NCI-H146 treated with DMSO at 0.1 percent for 48 hours (cell line): ENCODE data around the gene UCHL5.
A peak's percentile ranks its signal among the peaks of the same experiment; 100 is the strongest.
"Not testable (repeated sequence)": the region's sequence is repeated elsewhere in the genome, so short reads cannot be mapped to it uniquely, and the experiment has no call there.

Source experiments
- DNase-seq: peaks from one replicate; lab custom pipeline; 2025; ENCODE audit not compliant: unreplicated experiment; lab: John Stamatoyannopoulos, UW

UCHL5 gene

GRCh38 chr1:193013707-193014106 lies 45.5 kb downstream of the UCHL5 start:
- DNase-seq, result no peak

DNA sequence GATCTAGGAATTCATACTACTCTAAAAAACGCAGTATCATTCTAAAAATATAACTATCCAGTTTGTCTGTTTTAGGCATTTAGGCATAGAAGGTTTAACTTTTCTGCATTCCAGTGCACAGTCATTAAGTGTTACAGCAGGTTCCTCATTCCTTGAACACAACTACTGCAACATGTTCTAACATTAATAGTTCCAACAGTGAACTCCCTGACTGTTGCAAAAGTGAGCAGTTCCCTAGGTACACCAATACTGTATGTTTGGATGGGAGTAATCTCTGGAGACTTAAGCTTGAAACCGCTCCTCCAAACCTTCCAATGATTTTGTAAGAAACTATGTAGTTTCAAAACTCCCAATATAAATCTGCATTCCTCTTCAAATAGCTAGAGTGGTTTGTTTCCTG lies 46.2 kb downstream of the UCHL5 start:
- no peak for DNase-seq

GRCh38 chr1:193011406-193011805 lies 47.8 kb downstream of the UCHL5 start:
- DNase-seq, result no peak

DNA sequence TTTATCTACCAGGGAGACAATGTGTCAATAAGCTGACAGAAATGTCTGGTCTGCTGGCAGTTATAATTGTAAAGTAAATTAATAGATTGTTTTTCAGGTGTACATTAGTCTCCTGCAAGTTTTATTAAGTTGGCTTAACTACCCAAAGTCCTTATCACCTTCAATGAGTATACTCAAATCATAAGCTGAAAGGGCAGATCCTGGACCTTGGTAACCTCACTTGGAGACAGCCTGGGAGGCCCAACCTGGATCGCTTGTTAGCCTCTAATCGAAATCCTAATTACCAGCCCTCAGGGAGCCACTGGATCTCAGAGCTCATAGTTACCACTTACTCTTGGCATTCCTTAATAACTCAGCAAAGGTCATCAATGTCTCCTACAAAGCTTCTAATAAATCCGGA lies 49.7 kb downstream of the UCHL5 start:
- no peak for DNase-seq

- DNase-seq, result no peak
Observed at GRCh38 chr1:193005785-193006184, 53.4 kb downstream of the UCHL5 start.

GRCh38 chr1:192998536-192998935 lies 60.6 kb downstream of the UCHL5 start:
- no peak for DNase-seq

GRCh38 chr1:192994141-192994540 lies 65.0 kb downstream of the UCHL5 start:
- DNase-seq, result no peak

DNA sequence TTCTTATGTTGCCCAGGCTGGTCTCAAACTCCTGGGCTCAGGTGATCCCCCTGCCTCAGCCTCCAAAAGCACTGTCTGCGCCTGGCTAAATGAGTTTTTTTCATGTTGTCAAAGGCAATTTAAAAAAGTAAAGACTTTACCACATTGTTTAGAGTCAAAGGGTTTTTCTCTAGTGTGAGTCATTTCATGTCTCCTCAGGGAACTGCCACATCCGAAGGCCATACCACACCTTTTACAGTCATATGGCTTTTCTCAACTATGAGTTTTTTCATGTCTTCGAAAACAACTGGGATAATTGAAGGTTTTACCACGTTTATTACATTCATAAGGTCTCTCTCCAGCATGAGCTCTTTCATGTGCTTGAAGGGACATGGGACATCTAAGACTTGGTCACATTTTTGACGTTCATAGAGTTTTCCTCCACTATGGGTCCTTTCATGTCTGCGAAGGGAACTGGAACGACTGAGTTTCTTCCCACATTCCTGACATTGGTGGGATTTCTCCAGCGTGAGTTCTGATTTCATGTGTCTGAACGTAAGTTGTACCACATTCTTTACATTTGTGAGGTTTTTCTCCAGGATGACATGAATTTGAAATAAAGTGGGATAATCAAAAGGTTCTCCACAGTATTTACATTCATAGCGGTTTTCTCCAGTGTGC lies 65.6 kb downstream of the UCHL5 start:
- no peak for DNase-seq

DNA sequence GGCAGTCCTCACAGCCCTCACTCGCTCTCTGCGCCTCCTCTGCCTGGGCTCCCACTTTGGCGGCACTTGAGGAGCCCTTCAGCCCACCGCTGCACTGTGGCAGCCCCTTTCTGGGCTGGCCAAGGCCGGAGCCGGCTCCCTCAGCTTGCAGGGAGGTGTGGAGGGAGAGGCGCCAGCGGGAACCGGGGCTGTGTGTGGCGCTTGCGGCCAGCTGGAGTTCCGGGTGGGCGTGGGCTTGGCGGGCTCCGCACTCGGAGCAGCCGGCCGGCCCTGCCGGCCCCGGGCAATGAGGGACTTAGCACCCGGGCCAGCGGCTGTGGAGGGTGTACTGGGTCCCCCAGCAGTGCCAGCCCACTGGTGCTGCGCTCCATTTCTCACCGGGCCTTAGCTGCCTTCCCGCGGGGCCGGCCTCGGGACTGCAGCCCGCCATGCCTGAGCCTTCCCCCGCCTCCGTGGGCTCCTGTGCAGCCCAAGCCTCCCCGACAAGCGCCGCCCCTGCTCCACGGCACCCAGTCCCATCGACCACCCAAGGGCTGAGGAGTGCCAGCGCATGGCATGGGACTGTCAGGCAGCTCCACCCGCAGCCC lies 72.3 kb downstream of the UCHL5 start:
- DNase-seq, result not testable (repeated sequence)

- DNase-seq, result no peak
Observed at GRCh38 chr1:192986110-192986747, 72.9 kb downstream of the UCHL5 start.

GRCh38 chr1:192984080-192984479 lies 75.1 kb downstream of the UCHL5 start:
- no peak for DNase-seq

DNA sequence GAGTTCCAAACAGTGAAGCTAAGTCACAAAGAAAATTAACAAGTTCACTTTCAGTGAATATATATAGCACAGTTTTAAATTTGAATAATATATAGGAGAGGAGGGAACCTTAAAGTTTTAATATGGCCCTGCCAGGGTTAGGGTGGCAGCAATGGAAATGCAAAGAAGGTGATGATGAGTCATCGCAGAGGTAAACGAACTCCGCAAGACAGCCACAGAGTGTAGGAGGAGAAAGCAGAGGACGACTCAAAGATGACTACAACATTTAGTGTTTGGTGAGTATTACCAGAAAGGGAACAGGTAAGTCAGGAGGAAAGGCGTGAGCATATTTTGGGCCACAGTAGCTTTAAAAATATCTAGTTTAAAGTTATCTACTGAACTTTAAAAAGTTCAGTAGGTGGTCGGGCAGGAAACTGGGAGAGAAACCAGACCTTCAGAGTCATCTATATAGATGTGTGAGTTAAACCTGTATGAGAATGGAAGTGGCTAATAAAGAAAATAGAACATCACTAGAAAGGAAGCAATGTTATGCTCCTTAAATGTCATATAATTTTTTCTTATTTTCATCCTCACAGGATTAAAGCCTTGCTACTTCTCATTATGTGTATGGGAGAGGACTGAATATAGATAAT lies 75.7 kb downstream of the UCHL5 start:
- DNase-seq, result no peak

DNA sequence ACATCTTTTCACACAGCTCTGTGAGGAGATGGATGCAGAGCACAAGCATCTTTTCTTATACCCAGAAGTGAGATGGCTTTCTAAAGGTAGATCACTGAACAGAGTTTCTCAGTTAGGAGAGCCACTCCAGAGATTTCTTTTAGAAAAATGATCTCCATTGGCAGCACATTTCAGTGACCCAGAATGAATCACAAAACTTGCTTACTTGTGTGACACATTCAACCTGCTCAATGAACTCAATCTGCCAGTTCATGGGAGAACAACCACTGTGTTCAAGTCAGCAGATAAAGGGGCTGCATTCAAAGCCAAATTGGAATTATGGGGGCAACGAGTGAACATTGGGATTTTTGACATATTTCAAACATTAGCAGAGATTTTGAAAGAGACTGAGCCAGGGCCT lies 78.3 kb downstream of the UCHL5 start:
- no peak for DNase-seq

GRCh38 chr1:192980334-192980733 lies 78.8 kb downstream of the UCHL5 start:
- not testable (repeated sequence) for DNase-seq

DNA sequence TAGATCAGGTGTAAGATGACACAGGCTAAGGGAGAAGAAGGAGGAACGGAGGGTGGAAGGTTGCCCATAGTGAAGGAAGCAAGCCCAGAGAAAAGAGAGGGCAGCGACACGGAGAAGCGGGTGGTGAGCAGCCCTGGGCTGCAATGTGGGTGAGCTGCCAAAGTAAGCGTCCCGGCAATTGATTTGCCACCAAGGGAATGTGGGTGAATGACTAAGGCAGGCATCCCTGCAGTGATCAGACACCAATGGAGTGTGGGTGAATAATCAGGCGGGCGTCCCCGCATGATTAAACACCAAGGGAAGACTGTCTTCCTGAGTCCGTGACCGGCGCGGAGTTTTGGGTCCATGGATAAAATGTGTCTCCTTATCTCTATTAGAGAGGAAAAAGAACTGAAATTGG lies 79.6 kb downstream of the UCHL5 start:
- DNase-seq, result no peak

DNA sequence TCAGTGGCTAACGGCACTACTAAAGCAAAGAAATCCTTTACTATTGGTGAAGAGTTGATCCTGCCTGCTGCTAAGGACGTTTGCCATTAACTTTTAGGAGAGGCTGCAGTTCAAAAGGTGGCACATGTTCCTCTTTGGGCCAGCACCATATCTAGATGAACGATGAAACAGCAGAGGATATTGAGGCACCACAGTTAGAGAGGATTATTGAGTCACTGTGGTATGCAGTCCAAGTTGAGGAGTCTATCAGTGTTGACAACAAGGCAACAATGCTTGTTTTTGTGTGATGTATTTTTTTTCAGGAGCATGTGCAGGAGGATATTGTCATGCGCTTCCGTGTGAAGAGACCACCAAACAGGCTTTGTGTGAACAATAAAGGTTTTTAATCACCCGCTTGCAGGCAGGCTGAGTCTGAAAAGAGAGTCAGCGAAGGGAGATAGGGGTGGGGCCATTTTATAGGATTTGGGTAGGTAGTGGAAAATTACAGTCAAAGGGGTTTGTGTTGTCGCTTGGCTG lies 80.9 kb downstream of the UCHL5 start:
- DNase-seq, result no peak

DNA sequence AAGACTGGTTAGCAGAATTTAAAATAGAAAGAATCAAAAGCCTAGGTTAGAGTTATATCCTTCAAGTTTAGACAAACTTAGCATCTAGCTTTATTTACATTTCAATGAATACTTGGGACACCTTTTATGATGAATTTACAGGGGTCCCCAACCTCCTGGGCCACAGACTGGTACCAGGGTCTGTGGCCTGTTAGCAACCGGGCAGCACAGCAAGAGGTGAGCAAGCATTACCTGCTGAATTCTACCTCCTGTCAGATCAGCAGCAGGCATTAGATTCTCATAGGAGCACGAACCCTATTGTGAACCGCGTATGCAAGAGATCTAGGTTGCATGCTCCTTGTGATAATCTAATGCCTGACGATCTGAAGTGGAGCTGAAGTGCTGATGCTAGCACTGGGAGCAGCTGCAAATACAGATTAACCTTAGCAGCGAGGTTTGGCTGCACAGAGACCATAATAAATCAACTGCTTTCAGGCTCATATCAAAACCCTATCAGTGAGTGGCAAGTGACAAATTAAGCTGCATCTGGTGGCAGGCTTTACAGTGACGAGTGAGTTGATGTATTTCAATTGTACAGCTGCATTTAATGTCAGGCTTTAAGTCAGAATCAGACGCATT lies 82.0 kb downstream of the UCHL5 start:
- DNase-seq, result no peak

GRCh38 chr1:192976576-192976975 lies 82.6 kb downstream of the UCHL5 start:
- no peak for DNase-seq

DNA sequence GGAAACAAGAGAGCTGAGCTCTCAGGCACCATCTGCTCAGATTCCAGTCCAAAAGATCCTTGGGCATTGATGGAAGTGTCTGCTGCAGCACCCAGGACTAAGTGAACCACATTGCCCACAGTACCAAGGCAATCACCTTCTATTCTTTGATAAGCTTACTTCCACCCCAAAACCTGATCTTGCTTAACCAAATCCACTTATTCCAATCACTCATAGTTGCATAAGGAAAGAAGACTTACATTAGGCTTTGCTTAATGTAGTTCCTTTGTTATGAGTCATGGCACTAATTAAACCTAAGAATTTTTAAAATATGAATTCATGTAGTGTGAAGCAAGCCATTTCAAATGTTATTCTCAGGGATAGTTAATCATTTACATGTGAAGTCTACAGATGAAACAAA lies 84.5 kb downstream of the UCHL5 start:
- no peak for DNase-seq

DNA sequence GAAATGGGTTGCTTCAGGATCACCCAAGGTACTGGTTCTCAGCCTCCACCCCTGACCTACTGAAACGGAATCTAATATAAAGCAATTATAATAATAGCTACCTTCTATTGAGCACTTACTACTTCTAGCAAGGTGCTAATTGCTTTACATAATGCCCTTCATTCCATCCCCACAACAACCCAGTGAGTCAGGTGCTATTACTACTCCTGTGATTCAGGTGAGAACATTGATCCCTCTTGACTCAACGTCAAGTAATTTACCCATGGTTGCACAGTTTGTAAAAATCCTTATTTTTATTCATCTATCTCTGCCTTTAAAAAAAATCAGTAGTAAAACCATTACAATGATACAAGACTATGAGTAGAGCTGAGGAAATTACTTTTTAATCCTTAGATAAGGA lies 85.2 kb downstream of the UCHL5 start:
- peak; percentile 14 for DNase-seq

DNA sequence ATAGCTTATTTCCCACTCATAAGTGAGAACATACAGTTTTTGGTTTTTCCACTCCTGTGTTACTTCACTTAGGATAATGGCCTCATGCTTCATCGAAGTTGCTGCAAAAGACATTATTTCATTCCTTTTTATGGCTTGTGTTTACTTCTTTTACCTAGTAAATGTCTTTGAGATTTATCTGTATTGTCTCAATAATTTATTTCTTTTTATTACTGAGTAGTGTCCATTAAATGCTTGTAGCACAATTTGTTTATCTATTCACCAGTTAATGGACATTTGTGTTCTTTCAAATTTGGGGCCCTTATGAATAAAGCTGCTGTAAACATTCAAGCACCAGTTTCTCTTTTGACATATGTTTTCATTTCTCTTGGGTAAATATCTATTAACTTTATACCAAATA lies 86.0 kb downstream of the UCHL5 start:
- no peak for DNase-seq

DNA sequence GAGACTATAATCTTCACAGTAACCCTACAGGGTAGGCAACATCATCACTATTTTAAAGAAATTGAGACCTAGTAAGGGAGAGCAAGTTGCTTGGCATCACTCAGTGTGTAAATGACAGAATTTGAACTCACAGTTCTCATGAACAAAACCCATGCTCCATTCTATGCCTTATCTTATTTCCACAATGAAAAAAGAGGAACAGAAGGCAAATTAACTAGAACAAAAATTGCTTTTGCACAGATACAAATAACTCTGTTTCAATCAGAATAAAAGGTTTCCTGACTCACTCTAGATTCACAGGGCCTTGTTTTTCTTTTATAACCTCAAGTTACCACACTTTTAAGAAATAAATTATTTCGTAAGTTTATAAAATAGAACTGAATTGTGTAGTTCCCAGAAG lies 90.1 kb downstream of the UCHL5 start:
- no peak for DNase-seq
